ENCODE results near the gene SORBS1. TPM values are rescaled to one million over a fixed set of nuclear protein-coding genes. Genes with fewer than 3 reads are reported as not detected.

The SORBS1 gene
- total and polyA plus RNA-seq, 9 of the 15 experiments (the other 6 are each of a cell fraction or from before 2014, with no cell fraction given) = 2.0 to 13.3 (median 6.5) TPM

GRCh38 chr10:95297402-95297801 lies 263.8 kb downstream of the SORBS1 start (continued):
- TF ChIP-seq ZFP1 (CRISPR knock-in tag; IDR thresholded peaks at IDR 0.05) (no peak), ZNF354B (CRISPR knock-in tag; IDR thresholded peaks at IDR 0.05) (no peak), SRSF7 (optimal IDR thresholded peaks at IDR 0.05; ENCODE audit: low read depth, low read length) (no peak), IRF9 (tag; IDR thresholded peaks at IDR 0.05) (no peak), FOXJ3 (CRISPR knock-in tag; IDR thresholded peaks at IDR 0.05) (no peak), ETV5 (CRISPR knock-in tag; IDR thresholded peaks at IDR 0.05; ENCODE audit: low read depth) (peak; percentile 85), NKRF (IDR thresholded peaks at IDR 0.05; ENCODE audit: borderline replicate concordance) (no peak), CHD1 (IDR thresholded peaks at IDR 0.05; ENCODE audit: low read length) (no peak), ZNF318 (IDR thresholded peaks at IDR 0.05; ENCODE audit: borderline replicate concordance in 1 of 2, low read depth in 1 of 2) (no peak), ETV6 (IDR thresholded peaks at IDR 0.05; ENCODE audit: borderline replicate concordance in 1 of 2, low read depth in 2 of 2, low read length in 1 of 2) (no peak), ETV6 (CRISPR knock-in tag; IDR thresholded peaks at IDR 0.05; ENCODE audit: borderline replicate concordance) (no peak), TBP (optimal IDR thresholded peaks at IDR 0.05; ENCODE audit: low read depth, low read length) (peak; percentile 72)
- TF ChIP-seq, protein P1, sequence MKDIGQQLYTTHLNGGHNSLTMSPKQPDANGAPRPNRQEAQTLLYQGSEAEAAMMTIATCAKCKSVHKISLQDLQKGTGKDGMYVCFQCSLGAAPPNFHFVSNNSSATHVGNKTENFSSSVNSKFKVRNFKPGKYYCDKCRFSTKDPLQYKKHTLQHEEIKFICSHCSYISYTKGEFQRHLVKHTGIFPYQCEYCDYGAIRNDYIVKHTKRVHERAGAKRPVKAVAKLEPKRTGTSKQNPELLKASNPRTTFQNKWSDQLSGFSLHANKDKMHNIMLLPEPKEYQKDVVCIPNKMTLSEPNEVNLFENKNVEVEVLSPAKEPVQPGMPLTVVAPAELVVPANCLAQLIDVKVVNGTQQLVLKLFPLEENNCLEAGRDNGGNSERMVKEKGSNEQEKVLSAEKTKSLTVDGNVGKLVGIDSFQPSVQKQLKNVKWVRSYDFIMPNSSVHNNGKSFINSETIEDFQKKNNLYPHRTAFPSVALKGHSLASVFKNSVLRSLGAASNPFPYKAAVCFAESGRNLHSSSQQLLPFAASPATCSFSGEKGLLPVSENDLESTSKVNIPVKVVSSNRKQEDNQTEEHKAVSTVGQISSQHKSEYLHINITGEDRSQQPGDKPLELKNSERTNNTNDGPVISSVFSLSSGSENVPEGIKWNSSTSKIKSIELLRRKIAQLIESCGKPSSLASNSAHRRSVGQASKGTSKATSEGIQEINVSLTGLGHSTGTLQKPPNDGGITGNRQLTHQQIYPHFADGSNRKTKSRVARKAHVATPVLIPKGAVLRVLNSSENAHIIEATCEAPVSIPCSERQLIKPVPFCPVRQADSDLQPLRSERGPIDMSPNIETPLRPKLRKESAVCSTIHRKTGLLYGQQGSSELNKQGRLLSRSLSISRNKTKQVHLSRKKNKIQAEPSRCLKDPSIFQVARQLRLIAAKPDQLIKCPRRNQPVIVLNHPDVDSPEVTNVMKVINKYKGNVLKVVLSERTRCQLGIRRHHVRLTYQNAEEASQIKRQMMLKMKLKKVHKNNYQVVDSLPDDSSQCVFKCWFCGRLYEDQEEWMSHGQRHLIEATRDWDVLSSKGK (CRISPR knock-in tag; IDR thresholded peaks at IDR 0.05) = no peak
